Measurements from ENCODE around the gene SFMBT1. TPM values are rescaled to one million over a fixed set of nuclear protein-coding genes. Genes with fewer than 3 reads are reported as not detected.

SFMBT1 gene
- total RNA-seq, 4 donors from 2014 or later: 16.1 to 45.4 (median 23.0) TPM

GRCh38 chr3:52874864-52875587, 170.8 kb downstream of the SFMBT1 start:
- Histone ChIP-seq H3K4me3 (no peak overlapping the region), H3K27me3 (no peaks in the 10 kb centered on the region), H3K9me3 (no peaks in the 10 kb centered on the region), H3K36me3 (no peaks in the 10 kb centered on the region), H3K4me1 (peaks cover 0 to 9% (median 0%) of the 10 kb centered on the region in 4 donors), H3K27ac (no peak overlapping the region)
- TF ChIP-seq, protein P1, sequence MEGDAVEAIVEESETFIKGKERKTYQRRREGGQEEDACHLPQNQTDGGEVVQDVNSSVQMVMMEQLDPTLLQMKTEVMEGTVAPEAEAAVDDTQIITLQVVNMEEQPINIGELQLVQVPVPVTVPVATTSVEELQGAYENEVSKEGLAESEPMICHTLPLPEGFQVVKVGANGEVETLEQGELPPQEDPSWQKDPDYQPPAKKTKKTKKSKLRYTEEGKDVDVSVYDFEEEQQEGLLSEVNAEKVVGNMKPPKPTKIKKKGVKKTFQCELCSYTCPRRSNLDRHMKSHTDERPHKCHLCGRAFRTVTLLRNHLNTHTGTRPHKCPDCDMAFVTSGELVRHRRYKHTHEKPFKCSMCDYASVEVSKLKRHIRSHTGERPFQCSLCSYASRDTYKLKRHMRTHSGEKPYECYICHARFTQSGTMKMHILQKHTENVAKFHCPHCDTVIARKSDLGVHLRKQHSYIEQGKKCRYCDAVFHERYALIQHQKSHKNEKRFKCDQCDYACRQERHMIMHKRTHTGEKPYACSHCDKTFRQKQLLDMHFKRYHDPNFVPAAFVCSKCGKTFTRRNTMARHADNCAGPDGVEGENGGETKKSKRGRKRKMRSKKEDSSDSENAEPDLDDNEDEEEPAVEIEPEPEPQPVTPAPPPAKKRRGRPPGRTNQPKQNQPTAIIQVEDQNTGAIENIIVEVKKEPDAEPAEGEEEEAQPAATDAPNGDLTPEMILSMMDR (IDR thresholded peaks at IDR 0.05): no peak
- TF ChIP-seq POLR2A (IDR thresholded peaks at IDR 0.05): no peak
- no peak for DNase-seq

DNA sequence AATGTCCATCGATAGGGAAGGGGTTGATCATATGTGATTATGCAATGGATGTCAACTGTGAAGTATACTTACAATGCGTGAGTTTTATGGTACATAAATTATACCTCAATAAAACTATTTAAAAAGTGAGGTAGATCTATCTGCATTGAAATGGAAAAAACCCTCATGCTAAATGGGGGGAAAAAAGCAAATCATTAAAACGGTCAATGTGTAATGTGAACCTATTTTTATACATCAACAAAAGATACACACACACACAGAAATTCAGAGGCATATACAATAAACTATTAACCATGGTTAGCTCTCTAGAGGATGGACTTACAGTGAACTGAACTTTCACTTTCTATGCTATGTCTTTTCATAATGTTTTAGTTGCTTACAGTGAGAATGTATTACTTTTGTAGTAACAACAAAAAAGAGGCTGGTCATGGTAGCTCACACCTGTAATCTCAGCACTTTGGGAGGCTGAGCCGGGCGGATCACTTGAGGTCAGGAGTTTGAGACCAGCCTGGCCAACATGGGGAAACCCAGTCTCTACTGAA, 171.6 kb downstream of the SFMBT1 start:
- Histone ChIP-seq H3K4me3 (no peak overlapping the region), H3K4me1 (peaks cover 0 to 9% (median 0%) of the 10 kb centered on the region in 4 donors), H3K36me3 (no peaks in the 10 kb centered on the region), H3K27me3 (no peaks in the 10 kb centered on the region), H3K27ac (no peak overlapping the region), H3K9me3 (no peaks in the 10 kb centered on the region)
- TF ChIP-seq, protein P1 (IDR thresholded peaks at IDR 0.05): no peak
- TF ChIP-seq POLR2A (IDR thresholded peaks at IDR 0.05): no peak
- DNase-seq: no peak

DNA sequence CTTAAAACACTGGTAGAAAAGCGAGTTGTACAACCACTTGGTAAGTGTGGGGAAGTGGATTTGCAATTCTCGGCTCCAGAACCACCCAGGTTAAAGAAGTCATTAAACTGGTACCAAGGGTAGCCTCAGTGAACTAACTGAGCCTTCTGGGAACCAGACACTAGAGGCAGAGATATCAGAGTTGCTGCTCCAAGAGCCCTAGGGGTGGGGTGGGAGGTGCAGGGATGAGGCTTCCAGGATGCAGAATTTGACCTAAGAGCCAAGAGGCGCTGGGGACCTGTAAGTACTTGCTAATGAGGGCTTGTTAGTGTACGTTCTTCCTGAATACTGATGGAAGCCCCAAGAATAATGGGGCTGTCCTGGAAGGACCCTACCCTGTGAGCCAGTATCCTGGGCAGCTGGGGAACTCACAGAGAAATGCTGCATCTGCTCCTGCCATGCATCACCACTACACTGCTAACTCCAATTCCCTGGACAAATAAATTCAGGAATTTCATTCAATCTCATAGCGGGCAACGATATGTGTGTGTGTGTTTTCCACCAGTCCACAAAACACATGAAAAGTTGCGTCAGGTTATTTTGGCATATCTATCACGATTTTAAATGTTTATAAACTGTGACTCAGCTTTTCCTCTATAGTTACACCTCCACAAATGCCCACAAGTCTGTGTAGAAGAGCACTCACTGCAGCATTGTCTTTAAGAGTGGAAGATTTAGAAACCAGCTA, 172.3 kb downstream of the SFMBT1 start:
- Histone ChIP-seq H3K4me3 (no peak overlapping the region), H3K36me3 (no peaks in the 10 kb centered on the region), H3K9me3 (no peaks in the 10 kb centered on the region), H3K27ac (no peak overlapping the region), H3K4me1 (peaks cover 0 to 9% (median 0%) of the 10 kb centered on the region in 4 donors), H3K27me3 (no peaks in the 10 kb centered on the region)
- no peak for DNase-seq
- TF ChIP-seq, protein P1 (IDR thresholded peaks at IDR 0.05): no peak
- no peak for TF ChIP-seq POLR2A (IDR thresholded peaks at IDR 0.05)

DNA sequence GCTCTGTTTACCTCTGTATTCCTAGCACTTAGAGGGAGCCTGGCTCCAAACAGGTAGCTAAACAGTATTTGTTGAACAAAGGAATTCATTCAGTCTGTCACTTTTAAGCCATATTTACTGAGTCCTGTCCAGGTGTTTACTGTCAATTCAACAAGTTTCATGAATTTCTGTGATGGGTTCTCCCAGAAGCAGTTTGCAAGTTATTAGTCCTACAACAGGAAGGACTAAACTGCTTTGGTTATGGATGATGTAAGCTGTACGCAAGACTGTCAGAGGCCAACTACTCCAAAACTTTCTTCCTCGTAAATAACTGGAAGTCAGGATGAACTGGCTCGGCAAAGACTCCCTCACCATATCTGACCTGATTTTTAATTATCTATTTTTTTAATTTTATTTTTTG, 173.6 kb downstream of the SFMBT1 start:
- H3K27me3 ChIP-seq: no peaks in the 10 kb centered on the region
- no peaks in the 10 kb centered on the region for H3K36me3 ChIP-seq
- no peaks in the 10 kb centered on the region for H3K9me3 ChIP-seq
- TF ChIP-seq, protein P1 (IDR thresholded peaks at IDR 0.05): no peak
- TF ChIP-seq POLR2A (IDR thresholded peaks at IDR 0.05): no peak
- H3K4me1 ChIP-seq: peaks cover 0 to 9% (median 0%) of the 10 kb centered on the region in 4 donors
- DNase-seq: no peak
- H3K27ac ChIP-seq: no peak overlapping the region
- H3K4me3 ChIP-seq: no peak overlapping the region

- Histone ChIP-seq H3K4me3 (no peak overlapping the region), H3K4me1 (peaks cover 0 to 9% (median 0%) of the 10 kb centered on the region in 4 donors), H3K9me3 (no peaks in the 10 kb centered on the region), H3K27me3 (no peaks in the 10 kb centered on the region), H3K36me3 (no peaks in the 10 kb centered on the region), H3K27ac (no peak overlapping the region)
- TF ChIP-seq, protein P1 (IDR thresholded peaks at IDR 0.05): no peak
- no peak for TF ChIP-seq POLR2A (IDR thresholded peaks at IDR 0.05)
- no peak for DNase-seq
Observed at GRCh38 chr3:52871761-52872160, 174.1 kb downstream of the SFMBT1 start.

All from Peyer's patch (tissue), 4 donors.